Liver (tissue), 9 donors: ENCODE measurements around the gene VGLL4. TPM values are rescaled to one million over a fixed set of nuclear protein-coding genes. Genes with fewer than 3 reads are reported as not detected.
"Not testable (repeated sequence)": the region's sequence is repeated elsewhere in the genome, so short reads cannot be mapped to it uniquely, and the experiment has no call there.

Experiments used
- DNase-seq: peaks from one replicate; pipeline ENCODE4 v3.0.0-alpha.2; 2017; ENCODE audit warnings: low spot score
- H3K27ac ChIP-seq, 2 donors: one replicate each; pipeline ENCODE4 v1.7.0; 2013; ENCODE audit warnings: inconsistent platforms in 2 of 2, low read length in 2 of 2, control low read depth in 1 of 2, low read depth in 1 of 2, mild to moderate bottlenecking in 1 of 2
- H3K27me3 ChIP-seq, 4 donors: one replicate each; pipeline versions ENCODE4 v1.6.1 to v1.7.0; 2013; ENCODE audit warnings: low read length in 3 of 4, inconsistent platforms in 1 of 4, mild to moderate bottlenecking in 1 of 4, moderate library complexity in 1 of 4; ENCODE audit not compliant: control insufficient read depth in 4 of 4, insufficient read depth in 4 of 4
- H3K36me3 ChIP-seq, 4 donors: one replicate each; pipeline versions ENCODE4 v1.6.1 to v1.7.0; 2013; ENCODE audit warnings: low read length in 3 of 4, mild to moderate bottlenecking in 3 of 4, low read depth in 1 of 4, moderate library complexity in 1 of 4; ENCODE audit not compliant: control insufficient read depth in 4 of 4, insufficient read depth in 3 of 4
- H3K4me1 ChIP-seq, 4 donors: one replicate each; pipeline versions ENCODE4 v1.6.1 to v1.7.0; 2013; ENCODE audit warnings: low read length in 3 of 4, mild to moderate bottlenecking in 3 of 4, moderate library complexity in 1 of 4; ENCODE audit not compliant: control insufficient read depth in 4 of 4, insufficient read depth in 4 of 4
- H3K4me3 ChIP-seq, 3 donors: one replicate each; pipeline versions ENCODE4 v1.6.1 to v1.7.0; 2013; ENCODE audit warnings: low read length in 3 of 3, control low read depth in 1 of 3, low read depth in 1 of 3, mild to moderate bottlenecking in 1 of 3
- H3K9ac ChIP-seq, 2 donors: one replicate each; pipeline ENCODE4 v1.7.0; 2013; ENCODE audit warnings: low read length in 2 of 2, mild to moderate bottlenecking in 2 of 2, moderate library complexity in 2 of 2, control low read depth in 1 of 2, low read depth in 1 of 2
- H3K9me3 ChIP-seq, 4 donors: one replicate each; pipeline versions ENCODE4 v1.6.1 to v1.7.0; 2013; ENCODE audit warnings: low read length in 3 of 4; ENCODE audit not compliant: control insufficient read depth in 4 of 4
- EGR1 ChIP-seq, 2 donors: IDR thresholded peaks; 2 replicates each; pipeline ENCODE4 v1.6.1; 2016 to 2018; ENCODE audit warnings: antibody characterized with exemption in 2 of 2, low read depth in 2 of 2
- FOXA1 ChIP-seq: IDR thresholded peaks from 2 replicates; pipeline ENCODE4 v1.6.1; 2016; ENCODE audit warnings: antibody characterized with exemption
- FOXA2 ChIP-seq: IDR thresholded peaks from 2 replicates; pipeline ENCODE4 v1.6.1; 2016; ENCODE audit warnings: antibody characterized with exemption
- GABPA ChIP-seq, 2 donors: IDR thresholded peaks in 1 of 2; conservative IDR thresholded peaks in 1 of 2; 2 replicates each; pipeline ENCODE4 v1.6.1; 2016; ENCODE audit warnings: antibody characterized with exemption in 2 of 2, mild to moderate bottlenecking in 1 of 2, moderate library complexity in 1 of 2
- HNF4A ChIP-seq, 2 donors: conservative IDR thresholded peaks; 2 replicates each; pipeline ENCODE4 v1.6.1; 2016; ENCODE audit warnings: antibody characterized with exemption in 2 of 2, mild to moderate bottlenecking in 2 of 2
- HNF4G ChIP-seq: IDR thresholded peaks from 2 replicates; pipeline ENCODE4 v1.6.1; 2016; ENCODE audit warnings: antibody characterized with exemption
- JUND ChIP-seq, 2 donors: IDR thresholded peaks; 2 replicates each; pipeline ENCODE4 v1.6.1; 2016; ENCODE audit warnings: antibody characterized with exemption in 2 of 2
- NR2F2 ChIP-seq: IDR thresholded peaks from 2 replicates; pipeline ENCODE4 v1.6.1; 2016; ENCODE audit warnings: antibody characterized with exemption
- RAD21 ChIP-seq, 2 donors: IDR thresholded peaks; 2 replicates each; pipeline ENCODE4 v1.6.1; 2016; ENCODE audit warnings: antibody characterized with exemption in 2 of 2, mild to moderate bottlenecking in 2 of 2
- RXRA ChIP-seq, 2 donors: IDR thresholded peaks; 2 replicates each; pipeline ENCODE4 v1.6.1; 2017 to 2018; ENCODE audit warnings: antibody characterized with exemption in 2 of 2, mild to moderate bottlenecking in 1 of 2
- SP1 ChIP-seq: IDR thresholded peaks from 2 replicates; pipeline ENCODE4 v1.6.1; 2018; ENCODE audit warnings: antibody characterized with exemption, mild to moderate bottlenecking
- TAF1 ChIP-seq: conservative IDR thresholded peaks from 2 replicates; pipeline ENCODE4 v1.6.1; 2016; ENCODE audit warnings: antibody characterized with exemption, mild to moderate bottlenecking
- YY1 ChIP-seq: IDR thresholded peaks from 2 replicates; pipeline ENCODE4 v1.6.1; 2016; ENCODE audit warnings: antibody characterized with exemption, mild to moderate bottlenecking
- WGBS: extraction: QIAGEN DNeasy Blood & Tissue Kit; methylation state at CpG from one replicate; pipeline ENCODE4 v1.1.7; 2013; 5-methylcytosine and 5-hydroxymethylcytosine counted together
- polyA plus RNA-seq, 2 donors: library from polyadenylated mRNA; stranded (reverse) in 1 of 2; unstranded in 1 of 2; fragments of 200-250 nt in 1 of 2; fragments of >200 nt in 1 of 2; fragmentation: Nextera tagmentation in 1 of 2; extraction: Ambion mirVana in 1 of 2; gene quantifications; one replicate each; pipeline versions ENCODE4 v1.2.1 to v1.2.3, GENCODE V29; 2013 to 2015
- total RNA-seq, 2 donors: library from RNA; depleted of rRNA; stranded (reverse); fragments of >200 nt; gene quantifications; one replicate each; pipeline ENCODE4 v1.2.3, GENCODE V29; 2014
- TF ChIP-seq, protein P1 (sequence below): IDR thresholded peaks from 2 replicates; pipeline ENCODE4 v1.6.1; 2016; ENCODE audit warnings: antibody characterized with exemption
- TF ChIP-seq, protein P2 (sequence below): IDR thresholded peaks from 2 replicates; pipeline ENCODE4 v1.6.1; 2016; ENCODE audit warnings: antibody characterized with exemption
- TF ChIP-seq, protein P3 (sequence below): IDR thresholded peaks from 2 replicates; pipeline ENCODE4 v1.6.1; 2016; ENCODE audit warnings: antibody characterized with exemption
- TF ChIP-seq, protein P4 (sequence below): fragments of 150-350 bp; IDR thresholded peaks from 2 replicates; pipeline ENCODE4 v1.5.1; 2017; ENCODE audit warnings: improper control_type of control experiment, low read depth, low read length; ENCODE audit not compliant: missing input control
- TF ChIP-seq, protein P5 (sequence below): IDR thresholded peaks from 2 replicates; pipeline ENCODE4 v1.6.1; 2016; ENCODE audit warnings: antibody characterized with exemption, mild to moderate bottlenecking
- donor health status: healthy.
- donor health status: healthy.
- donor health status: healthy.
- donor health status: healthy.
- donor health status: healthy.

The VGLL4 gene
- total and polyA plus RNA-seq, 4 donors, result 7.2 to 27.9 (median 13.0) TPM

DNA sequence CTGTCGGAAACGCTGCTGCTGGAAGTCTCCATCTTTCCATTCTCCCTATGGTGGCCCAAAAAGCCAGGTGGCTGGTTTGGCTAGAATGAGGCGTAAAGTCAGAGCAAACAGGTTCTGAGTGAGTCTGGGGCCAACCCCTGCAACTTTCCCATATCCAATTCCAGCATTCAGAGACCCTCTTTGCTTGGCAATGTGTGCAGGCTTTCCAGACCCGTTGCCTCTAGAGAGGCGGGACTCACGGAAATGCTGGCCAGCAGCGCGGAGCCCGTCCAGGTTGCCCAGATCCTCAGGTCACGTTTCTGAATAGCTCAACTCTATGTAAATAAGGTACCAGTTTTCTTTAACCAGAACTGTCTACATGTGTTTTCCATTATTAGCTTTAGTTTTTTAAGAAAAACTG lies 68.0 kb downstream of the VGLL4 start:
- Histone ChIP-seq H3K4me1 (no peaks in the 10 kb centered on the region), H3K9me3 (no peaks in the 10 kb centered on the region), H3K4me3 (no peak overlapping the region), H3K9ac (no peak overlapping the region), H3K27me3 (no peaks in the 10 kb centered on the region), H3K36me3 (peaks cover 1 to 9% (median 5%) of the 10 kb centered on the region in 4 donors), H3K27ac (no peak overlapping the region)
- DNase-seq, result no peak
- 96% methylated on average over 10 of the region's 10 CpGs for WGBS
- TF ChIP-seq, protein P1, sequence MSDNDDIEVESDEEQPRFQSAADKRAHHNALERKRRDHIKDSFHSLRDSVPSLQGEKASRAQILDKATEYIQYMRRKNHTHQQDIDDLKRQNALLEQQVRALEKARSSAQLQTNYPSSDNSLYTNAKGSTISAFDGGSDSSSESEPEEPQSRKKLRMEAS, result no peak
- TF ChIP-seq, protein P2, sequence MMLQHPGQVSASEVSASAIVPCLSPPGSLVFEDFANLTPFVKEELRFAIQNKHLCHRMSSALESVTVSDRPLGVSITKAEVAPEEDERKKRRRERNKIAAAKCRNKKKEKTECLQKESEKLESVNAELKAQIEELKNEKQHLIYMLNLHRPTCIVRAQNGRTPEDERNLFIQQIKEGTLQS, result no peak
- TF ChIP-seq RXRA (IDR thresholded peaks at IDR 0.05) (no peak), GABPA (IDR thresholded peaks at IDR 0.05 in 1 of 2, conservative IDR thresholded peaks at IDR 0.05 in 1 of 2) (no peak), HNF4G (no peak), NR2F2 (no peak), FOXA1 (no peak), SP1 (no peak), YY1 (no peak)

DNA sequence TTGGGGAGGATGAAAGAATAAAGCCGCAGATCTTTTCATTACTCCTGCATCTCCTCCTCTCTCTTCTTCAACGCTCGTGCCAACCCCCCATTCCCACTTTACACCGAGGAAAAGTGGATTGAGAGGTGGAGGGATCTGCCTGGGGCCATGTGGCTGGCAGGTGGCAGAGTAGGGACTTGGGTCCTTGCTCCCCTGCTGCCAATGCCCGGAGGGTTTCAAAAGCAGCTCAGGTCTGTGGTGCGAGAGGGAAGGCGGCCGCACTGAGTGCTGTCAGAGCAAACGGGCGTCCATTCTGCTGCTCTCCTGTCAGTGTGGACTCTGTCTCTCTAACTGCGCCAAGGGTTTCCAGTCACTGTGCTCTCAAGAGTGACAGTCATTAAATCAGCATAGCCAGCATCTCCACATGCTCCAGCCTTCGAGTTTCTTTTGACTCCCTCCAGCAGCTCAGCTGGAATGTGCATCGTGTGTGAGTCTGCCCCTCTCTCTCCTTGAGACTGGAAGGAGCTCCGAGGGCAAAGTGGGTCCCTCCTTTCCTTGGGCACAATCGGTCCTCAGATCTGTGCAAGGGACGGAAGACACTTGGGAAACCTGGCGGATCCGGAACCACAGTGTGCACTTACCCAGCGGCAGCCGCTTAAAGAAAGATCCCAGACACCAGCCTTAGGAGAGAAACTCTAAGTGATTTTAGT lies 68.6 kb downstream of the VGLL4 start:
- TF ChIP-seq TAF1 (no peak), JUND (IDR thresholded peaks at IDR 0.05) (no peak), SP1 (no peak), FOXA1 (no peak), YY1 (no peak), EGR1 (IDR thresholded peaks at IDR 0.05; ENCODE audit: low read depth in 2 of 2) (no peak), NR2F2 (no peak), GABPA (IDR thresholded peaks at IDR 0.05 in 1 of 2, conservative IDR thresholded peaks at IDR 0.05 in 1 of 2) (no peak), RAD21 (IDR thresholded peaks at IDR 0.05) (no peak), FOXA2 (no peak), RXRA (IDR thresholded peaks at IDR 0.05) (no peak), HNF4A (conservative IDR thresholded peaks at IDR 0.05) (no peak)
- TF ChIP-seq, protein P3, sequence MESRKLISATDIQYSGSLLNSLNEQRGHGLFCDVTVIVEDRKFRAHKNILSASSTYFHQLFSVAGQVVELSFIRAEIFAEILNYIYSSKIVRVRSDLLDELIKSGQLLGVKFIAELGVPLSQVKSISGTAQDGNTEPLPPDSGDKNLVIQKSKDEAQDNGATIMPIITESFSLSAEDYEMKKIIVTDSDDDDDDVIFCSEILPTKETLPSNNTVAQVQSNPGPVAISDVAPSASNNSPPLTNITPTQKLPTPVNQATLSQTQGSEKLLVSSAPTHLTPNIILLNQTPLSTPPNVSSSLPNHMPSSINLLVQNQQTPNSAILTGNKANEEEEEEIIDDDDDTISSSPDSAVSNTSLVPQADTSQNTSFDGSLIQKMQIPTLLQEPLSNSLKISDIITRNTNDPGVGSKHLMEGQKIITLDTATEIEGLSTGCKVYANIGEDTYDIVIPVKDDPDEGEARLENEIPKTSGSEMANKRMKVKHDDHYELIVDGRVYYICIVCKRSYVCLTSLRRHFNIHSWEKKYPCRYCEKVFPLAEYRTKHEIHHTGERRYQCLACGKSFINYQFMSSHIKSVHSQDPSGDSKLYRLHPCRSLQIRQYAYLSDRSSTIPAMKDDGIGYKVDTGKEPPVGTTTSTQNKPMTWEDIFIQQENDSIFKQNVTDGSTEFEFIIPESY, result no peak
- TF ChIP-seq, protein P4, sequence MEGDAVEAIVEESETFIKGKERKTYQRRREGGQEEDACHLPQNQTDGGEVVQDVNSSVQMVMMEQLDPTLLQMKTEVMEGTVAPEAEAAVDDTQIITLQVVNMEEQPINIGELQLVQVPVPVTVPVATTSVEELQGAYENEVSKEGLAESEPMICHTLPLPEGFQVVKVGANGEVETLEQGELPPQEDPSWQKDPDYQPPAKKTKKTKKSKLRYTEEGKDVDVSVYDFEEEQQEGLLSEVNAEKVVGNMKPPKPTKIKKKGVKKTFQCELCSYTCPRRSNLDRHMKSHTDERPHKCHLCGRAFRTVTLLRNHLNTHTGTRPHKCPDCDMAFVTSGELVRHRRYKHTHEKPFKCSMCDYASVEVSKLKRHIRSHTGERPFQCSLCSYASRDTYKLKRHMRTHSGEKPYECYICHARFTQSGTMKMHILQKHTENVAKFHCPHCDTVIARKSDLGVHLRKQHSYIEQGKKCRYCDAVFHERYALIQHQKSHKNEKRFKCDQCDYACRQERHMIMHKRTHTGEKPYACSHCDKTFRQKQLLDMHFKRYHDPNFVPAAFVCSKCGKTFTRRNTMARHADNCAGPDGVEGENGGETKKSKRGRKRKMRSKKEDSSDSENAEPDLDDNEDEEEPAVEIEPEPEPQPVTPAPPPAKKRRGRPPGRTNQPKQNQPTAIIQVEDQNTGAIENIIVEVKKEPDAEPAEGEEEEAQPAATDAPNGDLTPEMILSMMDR, result no peak
- TF ChIP-seq, protein P1, result no peak
- TF ChIP-seq, protein P5, sequence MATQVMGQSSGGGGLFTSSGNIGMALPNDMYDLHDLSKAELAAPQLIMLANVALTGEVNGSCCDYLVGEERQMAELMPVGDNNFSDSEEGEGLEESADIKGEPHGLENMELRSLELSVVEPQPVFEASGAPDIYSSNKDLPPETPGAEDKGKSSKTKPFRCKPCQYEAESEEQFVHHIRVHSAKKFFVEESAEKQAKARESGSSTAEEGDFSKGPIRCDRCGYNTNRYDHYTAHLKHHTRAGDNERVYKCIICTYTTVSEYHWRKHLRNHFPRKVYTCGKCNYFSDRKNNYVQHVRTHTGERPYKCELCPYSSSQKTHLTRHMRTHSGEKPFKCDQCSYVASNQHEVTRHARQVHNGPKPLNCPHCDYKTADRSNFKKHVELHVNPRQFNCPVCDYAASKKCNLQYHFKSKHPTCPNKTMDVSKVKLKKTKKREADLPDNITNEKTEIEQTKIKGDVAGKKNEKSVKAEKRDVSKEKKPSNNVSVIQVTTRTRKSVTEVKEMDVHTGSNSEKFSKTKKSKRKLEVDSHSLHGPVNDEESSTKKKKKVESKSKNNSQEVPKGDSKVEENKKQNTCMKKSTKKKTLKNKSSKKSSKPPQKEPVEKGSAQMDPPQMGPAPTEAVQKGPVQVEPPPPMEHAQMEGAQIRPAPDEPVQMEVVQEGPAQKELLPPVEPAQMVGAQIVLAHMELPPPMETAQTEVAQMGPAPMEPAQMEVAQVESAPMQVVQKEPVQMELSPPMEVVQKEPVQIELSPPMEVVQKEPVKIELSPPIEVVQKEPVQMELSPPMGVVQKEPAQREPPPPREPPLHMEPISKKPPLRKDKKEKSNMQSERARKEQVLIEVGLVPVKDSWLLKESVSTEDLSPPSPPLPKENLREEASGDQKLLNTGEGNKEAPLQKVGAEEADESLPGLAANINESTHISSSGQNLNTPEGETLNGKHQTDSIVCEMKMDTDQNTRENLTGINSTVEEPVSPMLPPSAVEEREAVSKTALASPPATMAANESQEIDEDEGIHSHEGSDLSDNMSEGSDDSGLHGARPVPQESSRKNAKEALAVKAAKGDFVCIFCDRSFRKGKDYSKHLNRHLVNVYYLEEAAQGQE, result no peak
- TF ChIP-seq, protein P2, result no peak
- Histone ChIP-seq H3K27me3 (no peaks in the 10 kb centered on the region), H3K9ac (no peak overlapping the region), H3K27ac (no peak overlapping the region), H3K4me3 (no peak overlapping the region), H3K4me1 (no peaks in the 10 kb centered on the region), H3K9me3 (no peaks in the 10 kb centered on the region), H3K36me3 (peaks cover 1 to 9% (median 5%) of the 10 kb centered on the region in 4 donors)
- WGBS, result 95% methylated on average over 20 of the region's 20 CpGs
- no peak for DNase-seq

DNA sequence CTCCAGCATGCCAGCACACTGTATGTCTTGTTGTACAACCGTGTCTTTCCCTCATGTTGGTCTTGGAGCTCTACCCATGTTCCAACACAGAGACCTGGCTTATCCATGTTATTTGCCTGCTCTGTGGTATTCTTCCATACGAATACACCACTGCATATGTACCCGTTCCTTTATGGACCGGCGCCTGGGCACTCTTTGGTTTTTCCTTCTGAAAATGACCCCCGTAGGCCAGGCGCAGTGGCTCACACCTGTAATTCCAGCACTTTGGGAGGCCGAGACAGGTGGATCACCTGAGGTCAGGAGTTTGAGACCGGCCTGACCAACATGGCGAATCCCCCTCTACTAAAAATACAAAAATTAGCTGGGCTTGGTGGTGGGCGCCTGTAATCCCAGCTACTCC lies 71.1 kb downstream of the VGLL4 start:
- not testable (repeated sequence) for H3K4me1 ChIP-seq, H3K4me3 ChIP-seq, H3K9me3 ChIP-seq, DNase-seq, H3K27me3 ChIP-seq, H3K36me3 ChIP-seq, H3K9ac ChIP-seq, H3K27ac ChIP-seq
- 97% methylated on average over 11 of the region's 11 CpGs for WGBS
